Lower leg skin (tissue), 4 donors: Measurements from ENCODE around the gene SLC25A25. TPM values are rescaled to one million over a fixed set of nuclear protein-coding genes. Genes with fewer than 3 reads are reported as not detected.

ENCODE experiments used
- DNase-seq, 2 donors: peaks; one replicate each; pipeline ENCODE4 v3.0.0-alpha.2; 2019; ENCODE audit warnings: low spot score in 2 of 2
- H3K4me3 ChIP-seq: fragments of 200-600 bp; sonication (generic); 2 replicates; pipeline ENCODE4 v1.5.1; 2017; ENCODE audit warnings: mild to moderate bottlenecking, low read depth; ENCODE audit not compliant: poor library complexity, severe bottlenecking
- POLR2A ChIP-seq, 2 donors: fragments of 450-650 bp; IDR thresholded peaks; one replicate each; pipeline ENCODE4 v1.6.1; 2016 to 2017; ENCODE audit warnings: antibody characterized with exemption in 2 of 2, mild to moderate bottlenecking in 1 of 2, moderate library complexity in 1 of 2
- WGBS, 2 donors: methylation state at CpG; one replicate each; pipeline ENCODE4 v1.1.5; 2018; 5-methylcytosine and 5-hydroxymethylcytosine counted together
- intact Hi-C: fragments of 100-400 bp; cut with DNase I; formaldehyde crosslinking; loops from one replicate; pipeline ENCODE4 v1.15.0; 2023; ENCODE audit warnings: low total_unique reads
- total RNA-seq, 4 donors: library from RNA; depleted of rRNA; stranded (reverse); fragments of >200 nt; gene quantifications; one replicate each; pipeline ENCODE4 v1.1.0, GENCODE V29; 2016
- TF ChIP-seq, protein P1 (sequence below), 3 donors: fragments of 450-650 bp; IDR thresholded peaks; one replicate each; pipeline ENCODE4 v1.5.1; 2016; ENCODE audit warnings: antibody characterized with exemption in 3 of 3, mild to moderate bottlenecking in 3 of 3, moderate library complexity in 2 of 3

SLC25A25 gene
- total RNA-seq, 4 donors from 2014 or later = 26.4 to 40.3 (median 32.0) TPM

DNA sequence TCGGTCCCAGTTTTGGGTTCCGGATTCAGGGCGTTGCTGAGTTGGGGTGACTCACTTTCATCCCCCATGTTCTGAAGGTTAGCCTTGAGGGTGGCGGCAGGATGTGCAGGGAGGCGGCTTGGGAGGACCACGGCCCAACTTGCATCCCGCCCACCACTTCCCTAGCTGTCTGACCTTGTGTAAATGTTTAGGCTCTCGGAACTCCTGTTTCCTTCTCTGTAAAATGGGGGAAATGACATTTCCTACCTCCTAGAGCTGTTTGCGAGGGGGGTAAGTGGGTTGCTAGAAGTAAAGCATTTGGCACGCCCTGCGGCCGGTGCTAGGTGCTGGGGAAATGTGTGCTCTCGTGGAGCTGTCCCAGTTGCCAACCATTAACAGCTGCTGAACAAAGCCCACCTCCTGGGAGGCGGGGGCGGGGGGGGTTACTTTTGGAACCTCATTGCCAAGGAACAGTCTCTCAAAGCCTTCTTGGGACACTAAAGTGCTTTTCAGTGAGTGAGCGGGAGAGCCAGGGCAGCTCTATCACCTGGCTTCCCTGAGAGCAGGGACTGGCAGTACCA lies 32.0 kb downstream of the SLC25A25 start:
- intact Hi-C loops = no loop called here
- no peak overlapping the region for H3K4me3 ChIP-seq
- TF ChIP-seq, protein P1, sequence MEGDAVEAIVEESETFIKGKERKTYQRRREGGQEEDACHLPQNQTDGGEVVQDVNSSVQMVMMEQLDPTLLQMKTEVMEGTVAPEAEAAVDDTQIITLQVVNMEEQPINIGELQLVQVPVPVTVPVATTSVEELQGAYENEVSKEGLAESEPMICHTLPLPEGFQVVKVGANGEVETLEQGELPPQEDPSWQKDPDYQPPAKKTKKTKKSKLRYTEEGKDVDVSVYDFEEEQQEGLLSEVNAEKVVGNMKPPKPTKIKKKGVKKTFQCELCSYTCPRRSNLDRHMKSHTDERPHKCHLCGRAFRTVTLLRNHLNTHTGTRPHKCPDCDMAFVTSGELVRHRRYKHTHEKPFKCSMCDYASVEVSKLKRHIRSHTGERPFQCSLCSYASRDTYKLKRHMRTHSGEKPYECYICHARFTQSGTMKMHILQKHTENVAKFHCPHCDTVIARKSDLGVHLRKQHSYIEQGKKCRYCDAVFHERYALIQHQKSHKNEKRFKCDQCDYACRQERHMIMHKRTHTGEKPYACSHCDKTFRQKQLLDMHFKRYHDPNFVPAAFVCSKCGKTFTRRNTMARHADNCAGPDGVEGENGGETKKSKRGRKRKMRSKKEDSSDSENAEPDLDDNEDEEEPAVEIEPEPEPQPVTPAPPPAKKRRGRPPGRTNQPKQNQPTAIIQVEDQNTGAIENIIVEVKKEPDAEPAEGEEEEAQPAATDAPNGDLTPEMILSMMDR (IDR thresholded peaks at IDR 0.05) = no peak
- no peak for TF ChIP-seq POLR2A (IDR thresholded peaks at IDR 0.05)
- no peak for DNase-seq
- WGBS, 2 donors = 58% methylated on average over 14 to 16 of the region's 16 CpGs

DNA sequence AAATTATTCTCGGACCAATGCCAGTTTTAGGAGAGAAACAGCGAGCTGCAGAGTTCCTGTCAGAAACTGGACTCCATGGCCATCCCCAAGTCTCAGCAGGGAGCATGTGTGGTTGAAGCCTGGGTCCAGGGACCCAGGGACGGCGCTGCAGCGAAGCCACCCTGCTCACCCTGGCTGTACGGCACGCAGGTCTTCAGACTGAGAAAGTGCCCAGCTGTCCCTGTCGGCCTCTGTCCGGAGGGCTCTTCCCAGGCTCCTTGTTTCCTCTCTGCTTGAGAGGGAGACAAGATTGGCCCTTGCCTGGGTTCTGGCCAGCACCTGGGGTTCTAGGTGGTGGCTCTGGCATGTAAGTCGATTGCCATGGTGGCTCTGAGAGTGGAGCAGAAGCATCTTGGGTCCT lies 32.5 kb downstream of the SLC25A25 start:
- intact Hi-C loops = no loop called here
- TF ChIP-seq, protein P1 (IDR thresholded peaks at IDR 0.05) = no peak
- no peak for TF ChIP-seq POLR2A (IDR thresholded peaks at IDR 0.05)
- WGBS, 2 donors = 88 to 94% methylated on average over 9 to 10 of the region's 10 CpGs
- H3K4me3 ChIP-seq = no peak overlapping the region
- DNase-seq = no peak

DNA sequence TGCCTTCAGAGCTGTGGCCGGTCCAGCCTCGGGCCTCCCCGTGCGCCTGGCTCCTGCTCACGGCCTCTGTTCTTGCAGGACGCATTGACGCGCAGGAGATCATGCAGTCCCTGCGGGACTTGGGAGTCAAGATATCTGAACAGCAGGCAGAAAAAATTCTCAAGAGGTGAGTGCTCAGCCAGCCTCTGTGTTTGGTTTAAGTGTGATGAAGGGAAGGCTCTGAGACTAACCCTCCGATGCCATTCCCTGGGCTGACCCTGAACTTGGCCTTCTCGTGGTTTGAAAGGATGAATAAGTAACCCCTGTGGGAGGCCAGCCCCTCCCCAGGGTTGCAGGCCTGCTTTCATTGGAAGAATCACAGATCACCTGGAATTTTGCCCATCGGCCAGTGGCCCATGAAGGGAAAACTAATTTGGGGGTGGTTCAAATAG lies 33.2 kb downstream of the SLC25A25 start:
- DNase-seq = no peak
- TF ChIP-seq, protein P1 (IDR thresholded peaks at IDR 0.05) = no peak
- TF ChIP-seq POLR2A (IDR thresholded peaks at IDR 0.05) = no peak
- H3K4me3 ChIP-seq = no peak overlapping the region
- whole genome bisulfite sequencing, 2 donors = 85 to 92% methylated on average over 12 of the region's 12 CpGs
- intact Hi-C loops = no loop called here

DNA sequence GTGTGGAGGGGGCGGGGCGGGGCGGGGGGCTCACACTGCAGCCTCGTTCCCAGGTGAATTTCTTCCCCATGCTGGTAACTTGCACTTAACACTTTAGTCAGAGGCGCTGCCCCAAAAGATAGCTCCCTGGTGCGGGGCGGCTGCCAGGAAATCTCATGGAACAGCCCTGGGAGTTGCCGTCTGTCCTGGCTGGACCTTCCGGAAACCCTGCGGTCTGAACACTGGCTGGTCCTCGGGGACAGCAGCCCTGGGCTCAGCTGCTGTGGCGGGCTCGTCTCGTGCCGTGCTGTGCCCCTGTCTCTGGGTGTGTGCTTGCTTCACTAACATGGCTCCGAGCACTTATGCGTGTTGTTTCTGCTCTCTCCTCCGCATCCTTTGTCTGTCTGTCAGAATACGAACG lies 33.7 kb downstream of the SLC25A25 start:
- no peak for TF ChIP-seq POLR2A (IDR thresholded peaks at IDR 0.05)
- TF ChIP-seq, protein P1 (IDR thresholded peaks at IDR 0.05) = no peak
- 84 to 92% methylated on average over 20 of the region's 20 CpGs for WGBS, 2 donors
- no peak for DNase-seq
- intact Hi-C loops = no loop called here
- no peak overlapping the region for H3K4me3 ChIP-seq

DNA sequence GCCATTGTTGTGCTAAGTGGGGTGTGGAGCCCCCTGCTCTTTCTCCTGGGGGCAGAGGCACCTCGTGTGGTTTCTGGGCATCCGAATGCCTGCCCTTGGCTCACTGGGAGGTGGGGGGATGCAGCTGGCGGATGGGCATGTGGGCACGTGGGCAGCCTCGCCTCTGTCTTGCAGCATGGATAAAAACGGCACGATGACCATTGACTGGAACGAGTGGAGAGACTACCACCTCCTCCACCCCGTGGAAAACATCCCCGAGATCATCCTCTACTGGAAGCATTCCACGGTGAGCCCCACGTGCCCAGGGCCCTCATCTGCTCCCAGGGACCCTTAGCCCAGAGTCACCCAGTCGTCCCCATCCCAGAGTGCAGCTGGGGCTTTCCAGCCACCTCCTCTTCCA lies 34.2 kb downstream of the SLC25A25 start:
- TF ChIP-seq, protein P1 (IDR thresholded peaks at IDR 0.05) = no peak
- TF ChIP-seq POLR2A (IDR thresholded peaks at IDR 0.05) = no peak
- no peak overlapping the region for H3K4me3 ChIP-seq
- intact Hi-C loops = no loop called here
- no peak for DNase-seq
- 88 to 89% methylated on average over 13 of the region's 13 CpGs for WGBS, 2 donors
